GM10266 (cell line): ENCODE data around the gene ATP8A1.
"Not testable (repeated sequence)": the region's sequence is repeated elsewhere in the genome, so short reads cannot be mapped to it uniquely, and the experiment has no call there.

ENCODE experiments used
- DNase-seq: peaks from one replicate; pipeline ENCODE4 v3.0.0; 2012; ENCODE audit errors: extremely low spot score
- CTCF ChIP-seq: IDR thresholded peaks from 2 replicates; pipeline ENCODE4 v1.5.1; 2012; ENCODE audit warnings: mild to moderate bottlenecking, low read depth; ENCODE audit not compliant: control insufficient read depth, insufficient read depth; ENCODE audit errors: missing control alignments

The ATP8A1 gene

GRCh38 chr4:42489095-42489494 lies 167.8 kb downstream of the ATP8A1 start:
- TF ChIP-seq CTCF: no peak
- peak; percentile 33 for DNase-seq

GRCh38 chr4:42488554-42488953 lies 168.4 kb downstream of the ATP8A1 start:
- no peak for TF ChIP-seq CTCF
- no peak for DNase-seq

- peak; percentile 15 for DNase-seq
- no peak for TF ChIP-seq CTCF
These were observed 168.8 kb downstream of the ATP8A1 start for GRCh38 chr4:42488114-42488513.

GRCh38 chr4:42487230-42487629 lies 169.7 kb downstream of the ATP8A1 start:
- no peak for TF ChIP-seq CTCF
- DNase-seq: no peak

GRCh38 chr4:42486156-42486555 lies 170.7 kb downstream of the ATP8A1 start:
- DNase-seq: not testable (repeated sequence)

- DNase-seq: no peak
- no peak for TF ChIP-seq CTCF
These were observed 172.3 kb downstream of the ATP8A1 start for GRCh38 chr4:42484630-42485029.

GRCh38 chr4:42483426-42484379 lies 173.2 kb downstream of the ATP8A1 start:
- no peak for TF ChIP-seq CTCF
- no peak for DNase-seq
